GM12878 (cell line): ENCODE measurements around the gene P2RX2.

Experiments
- CBFB ChIP-seq: IDR thresholded peaks from 2 replicates; pipeline ENCODE4 v1.6.1; 2016; ENCODE audit warnings: antibody characterized with exemption, low read depth
- PML ChIP-seq: IDR thresholded peaks from 2 replicates; pipeline ENCODE4 v1.6.1; 2012; ENCODE audit warnings: low read length, inconsistent platforms
- POLR2AphosphoS5 ChIP-seq: IDR thresholded peaks from 2 replicates; pipeline ENCODE4 v1.6.1; 2011; ENCODE audit warnings: mild to moderate bottlenecking, low read length, inconsistent platforms
- TAF1 ChIP-seq: IDR thresholded peaks from 2 replicates; pipeline ENCODE4 v1.6.1; 2011; ENCODE audit warnings: mild to moderate bottlenecking, low read depth, low read length, borderline replicate concordance
- TF ChIP-seq, protein P1 (sequence below), 3 experiments: IDR thresholded peaks in 2 of 3; conservative IDR thresholded peaks in 1 of 3; 2 replicates each; pipeline ENCODE4 v1.5.1; 2011; ENCODE audit warnings: low read depth in 3 of 3, low read length in 3 of 3, mild to moderate bottlenecking in 3 of 3, control low read depth in 2 of 3, moderate library complexity in 2 of 3, inconsistent platforms in 1 of 3, mixed read lengths in 1 of 3; ENCODE audit not compliant: control insufficient read depth in 2 of 3, insufficient read depth in 1 of 3; ENCODE audit errors: extremely low read depth in 1 of 3
- TF ChIP-seq, protein P2 (sequence below): fragments of 450-650 bp; IDR thresholded peaks from 2 replicates; pipeline ENCODE4 v1.6.1; 2014; ENCODE audit warnings: mild to moderate bottlenecking

- TF ChIP-seq TAF1 (no peak), CBFB (no peak), POLR2AphosphoS5 (no peak), PML (no peak)
- TF ChIP-seq, protein P1, sequence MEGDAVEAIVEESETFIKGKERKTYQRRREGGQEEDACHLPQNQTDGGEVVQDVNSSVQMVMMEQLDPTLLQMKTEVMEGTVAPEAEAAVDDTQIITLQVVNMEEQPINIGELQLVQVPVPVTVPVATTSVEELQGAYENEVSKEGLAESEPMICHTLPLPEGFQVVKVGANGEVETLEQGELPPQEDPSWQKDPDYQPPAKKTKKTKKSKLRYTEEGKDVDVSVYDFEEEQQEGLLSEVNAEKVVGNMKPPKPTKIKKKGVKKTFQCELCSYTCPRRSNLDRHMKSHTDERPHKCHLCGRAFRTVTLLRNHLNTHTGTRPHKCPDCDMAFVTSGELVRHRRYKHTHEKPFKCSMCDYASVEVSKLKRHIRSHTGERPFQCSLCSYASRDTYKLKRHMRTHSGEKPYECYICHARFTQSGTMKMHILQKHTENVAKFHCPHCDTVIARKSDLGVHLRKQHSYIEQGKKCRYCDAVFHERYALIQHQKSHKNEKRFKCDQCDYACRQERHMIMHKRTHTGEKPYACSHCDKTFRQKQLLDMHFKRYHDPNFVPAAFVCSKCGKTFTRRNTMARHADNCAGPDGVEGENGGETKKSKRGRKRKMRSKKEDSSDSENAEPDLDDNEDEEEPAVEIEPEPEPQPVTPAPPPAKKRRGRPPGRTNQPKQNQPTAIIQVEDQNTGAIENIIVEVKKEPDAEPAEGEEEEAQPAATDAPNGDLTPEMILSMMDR (IDR thresholded peaks at IDR 0.05 in 2 of 3, conservative IDR thresholded peaks at IDR 0.05 in 1 of 3; ENCODE audit: control insufficient read depth in 2 of 3, extremely low read depth in 1 of 3, insufficient read depth in 1 of 3, low read depth in 3 of 3, low read length in 3 of 3) = no peak
- TF ChIP-seq, protein P2, sequence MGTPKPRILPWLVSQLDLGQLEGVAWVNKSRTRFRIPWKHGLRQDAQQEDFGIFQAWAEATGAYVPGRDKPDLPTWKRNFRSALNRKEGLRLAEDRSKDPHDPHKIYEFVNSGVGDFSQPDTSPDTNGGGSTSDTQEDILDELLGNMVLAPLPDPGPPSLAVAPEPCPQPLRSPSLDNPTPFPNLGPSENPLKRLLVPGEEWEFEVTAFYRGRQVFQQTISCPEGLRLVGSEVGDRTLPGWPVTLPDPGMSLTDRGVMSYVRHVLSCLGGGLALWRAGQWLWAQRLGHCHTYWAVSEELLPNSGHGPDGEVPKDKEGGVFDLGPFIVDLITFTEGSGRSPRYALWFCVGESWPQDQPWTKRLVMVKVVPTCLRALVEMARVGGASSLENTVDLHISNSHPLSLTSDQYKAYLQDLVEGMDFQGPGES = no peak
These were observed 41.5 kb downstream of the P2RX2 start for GRCh38 chr12:132660052-132660451.
